HG03469 (cell line): ENCODE measurements around the gene ENPP5.

ENCODE experiments used
- ATAC-seq: cut with Tn5 transposase; IDR thresholded peaks from one replicate; pipeline ENCODE4 v1.9.1; 2021; ENCODE audit warnings: mild to moderate bottlenecking, moderate library complexity, moderate number of reproducible peaks; ENCODE audit not compliant: unreplicated experiment

ENPP5 gene

GRCh38 chr6:46170357-46171289 lies at the start of gene ENPP5:
Gene ENPP5 (minus strand): TSS chr6:46170980. CDS start chr6:46168262, 2,718 bp downstream.
- ATAC-seq: peak; percentile 74

- ATAC-seq: no peak
Observed at GRCh38 chr6:46219661-46220060, 48.9 kb upstream of the ENPP5 start.

- ATAC-seq: no peak
Observed at GRCh38 chr6:46218457-46218856, 47.7 kb upstream of the ENPP5 start.

GRCh38 chr6:46217671-46218131 lies 46.9 kb upstream of the ENPP5 start:
- ATAC-seq: peak; percentile 71

- no peak for ATAC-seq
Observed at GRCh38 chr6:46216879-46217278, 46.1 kb upstream of the ENPP5 start.

GRCh38 chr6:46215777-46216176 lies 45.0 kb upstream of the ENPP5 start:
- no peak for ATAC-seq

- no peak for ATAC-seq
Observed at GRCh38 chr6:46215213-46215612, 44.4 kb upstream of the ENPP5 start.

GRCh38 chr6:46211917-46212316 lies 41.1 kb upstream of the ENPP5 start:
- ATAC-seq: no peak

- no peak for ATAC-seq
Observed at GRCh38 chr6:46210294-46210693, 39.5 kb upstream of the ENPP5 start.

- ATAC-seq: no peak
Observed at GRCh38 chr6:46208303-46208702, 37.5 kb upstream of the ENPP5 start.

- ATAC-seq: no peak
Observed at GRCh38 chr6:46207174-46207573, 36.4 kb upstream of the ENPP5 start.

GRCh38 chr6:46204880-46205650 lies 34.3 kb upstream of the ENPP5 start:
- no peak for ATAC-seq

GRCh38 chr6:46203391-46204177 lies 32.8 kb upstream of the ENPP5 start:
- no peak for ATAC-seq

- ATAC-seq: no peak
Observed at GRCh38 chr6:46201702-46202101, 30.9 kb upstream of the ENPP5 start.

GRCh38 chr6:46199387-46199786 lies 28.6 kb upstream of the ENPP5 start:
- no peak for ATAC-seq

- no peak for ATAC-seq
Observed at GRCh38 chr6:46191961-46192360, 21.2 kb upstream of the ENPP5 start.

GRCh38 chr6:46190889-46191288 lies 20.1 kb upstream of the ENPP5 start:
- no peak for ATAC-seq

- no peak for ATAC-seq
Observed at GRCh38 chr6:46189726-46190125, 18.9 kb upstream of the ENPP5 start.

- no peak for ATAC-seq
Observed at GRCh38 chr6:46186583-46186982, 15.8 kb upstream of the ENPP5 start.

GRCh38 chr6:46184114-46184513 lies 13.3 kb upstream of the ENPP5 start:
- ATAC-seq: no peak

- no peak for ATAC-seq
Observed at GRCh38 chr6:46175976-46176375, 5.2 kb upstream of the ENPP5 start.
